ENCODE data around the gene TVP23C. TPM values are rescaled to one million over a fixed set of nuclear protein-coding genes. Genes with fewer than 3 reads are reported as not detected.
"Not testable (repeated sequence)": the region's sequence is repeated elsewhere in the genome, so short reads cannot be mapped to it uniquely, and the experiment has no call there.

TVP23C gene
- total RNA-seq, 8 experiments from 2014 or later: 10.4 to 60.5 (median 23.0) TPM

GRCh38 chr17:15558403-15559105 is 4.7 kb downstream of the TVP23C start:
- H3K4me1 ChIP-seq (replicated peaks in 1 of 2); H3K4me3 ChIP-seq; H3K27ac ChIP-seq; ATAC-seq (replicated peaks in 6 of 8); in situ Hi-C loops (cut with MboI; ENCODE audit: low pct_unique_long_range_greater_than_20kb in 2 of 9, low sequenced_read_pairs in 9 of 9, unreplicated experiment in 9 of 9): not testable (repeated sequence)
- no CpG with 5 or more reads among the region's 5 CpGs for WGBS, 10 experiments

- peak in 2 of 8 experiments; percentile 9 to 29 for ATAC-seq (replicated peaks in 6 of 8)
- H3K4me1 ChIP-seq (replicated peaks in 1 of 2); in situ Hi-C loops (cut with MboI; ENCODE audit: low pct_unique_long_range_greater_than_20kb in 2 of 9, low sequenced_read_pairs in 9 of 9, unreplicated experiment in 9 of 9); H3K27ac ChIP-seq; H3K4me3 ChIP-seq: not testable (repeated sequence)
- WGBS, 10 experiments: no CpG with 5 or more reads among the region's 5 CpGs
These were observed 5.9 kb downstream of the TVP23C start for GRCh38 chr17:15557334-15557832.

GRCh38 chr17:15552932-15553331 is 10.4 kb downstream of the TVP23C start:
- no CpG with 5 or more reads among the region's 1 CpG for whole genome bisulfite sequencing, 10 experiments

GRCh38 chr17:15549552-15549951 is 13.7 kb downstream of the TVP23C start:
- H3K4me1 ChIP-seq (replicated peaks in 1 of 2); H3K27ac ChIP-seq; H3K4me3 ChIP-seq; in situ Hi-C loops (cut with MboI; ENCODE audit: low pct_unique_long_range_greater_than_20kb in 2 of 9, low sequenced_read_pairs in 9 of 9, unreplicated experiment in 9 of 9): not testable (repeated sequence)
- 0 to 86% (median 67%) methylated on average over 1 to 3 of the region's 3 CpGs; no CpG with 5 or more reads in 1 of the 10 experiments for WGBS, 10 experiments
- ATAC-seq (replicated peaks in 6 of 8): peak in 1 of 8 experiments; percentile 23

More at GRCh38 chr17:15552932-15553331, 10.4 kb downstream of the TVP23C start:
- H3K4me3 ChIP-seq; in situ Hi-C loops (cut with MboI; ENCODE audit: low pct_unique_long_range_greater_than_20kb in 2 of 9, low sequenced_read_pairs in 9 of 9, unreplicated experiment in 9 of 9); H3K4me1 ChIP-seq (replicated peaks in 1 of 2); H3K27ac ChIP-seq: not testable (repeated sequence)
- peak in 3 of 8 experiments; percentile 62 to 68 (median 67) for ATAC-seq (replicated peaks in 6 of 8)

GRCh38 chr17:15546604-15547003 is 16.7 kb downstream of the TVP23C start:
- in situ Hi-C loops (cut with MboI; ENCODE audit: low pct_unique_long_range_greater_than_20kb in 2 of 9, low sequenced_read_pairs in 9 of 9, unreplicated experiment in 9 of 9): not testable (repeated sequence)
- WGBS, 10 experiments: no CpG with 5 or more reads among the region's 2 CpGs

GRCh38 chr17:15540371-15541219 is 22.7 kb downstream of the TVP23C start:
- H3K27ac ChIP-seq; H3K4me3 ChIP-seq; ATAC-seq (replicated peaks in 6 of 8); H3K4me1 ChIP-seq (replicated peaks in 1 of 2); in situ Hi-C loops (cut with MboI; ENCODE audit: low pct_unique_long_range_greater_than_20kb in 2 of 9, low sequenced_read_pairs in 9 of 9, unreplicated experiment in 9 of 9): not testable (repeated sequence)
- no CpG with 5 or more reads among the region's 8 CpGs for WGBS, 10 experiments

More at GRCh38 chr17:15546604-15547003, 16.7 kb downstream of the TVP23C start:
- H3K4me1 ChIP-seq (replicated peaks in 1 of 2); H3K4me3 ChIP-seq; H3K27ac ChIP-seq: not testable (repeated sequence)
- peak in 3 of 8 experiments; percentile 52 to 56 (median 56) for ATAC-seq (replicated peaks in 6 of 8)

GRCh38 chr17:15533122-15533521 is 30.2 kb downstream of the TVP23C start:
- H3K4me3 ChIP-seq; in situ Hi-C loops (cut with MboI; ENCODE audit: low pct_unique_long_range_greater_than_20kb in 2 of 9, low sequenced_read_pairs in 9 of 9, unreplicated experiment in 9 of 9); H3K4me1 ChIP-seq (replicated peaks in 1 of 2); H3K27ac ChIP-seq: not testable (repeated sequence)
- WGBS, 10 experiments: 40 to 100% (median 57%) methylated on average over 1 of the region's 3 CpGs; no CpG with 5 or more reads in 7 of the 10 experiments
- peak in 3 of 8 experiments; percentile 24 to 96 (median 72) for ATAC-seq (replicated peaks in 6 of 8)

- H3K4me1 ChIP-seq (replicated peaks in 1 of 2); H3K4me3 ChIP-seq; in situ Hi-C loops (cut with MboI; ENCODE audit: low pct_unique_long_range_greater_than_20kb in 2 of 9, low sequenced_read_pairs in 9 of 9, unreplicated experiment in 9 of 9); H3K27ac ChIP-seq: not testable (repeated sequence)
- 30 to 100% (median 60%) methylated on average over 1 to 4 of the region's 8 CpGs for WGBS, 10 experiments
- peak in 5 of 8 experiments; percentile 38 to 94 (median 84) for ATAC-seq (replicated peaks in 6 of 8)
These were observed 36.7 kb downstream of the TVP23C start for GRCh38 chr17:15526292-15527218.

GRCh38 chr17:15524990-15525985 is 38.0 kb downstream of the TVP23C start:
- WGBS, 10 experiments: 56 to 89% (median 70%) methylated on average over 2 to 7 of the region's 12 CpGs; no CpG with 5 or more reads in 6 of the 10 experiments
- ATAC-seq (replicated peaks in 6 of 8); H3K27ac ChIP-seq: not testable (repeated sequence)

GRCh38 chr17:15516150-15516549 is 47.1 kb downstream of the TVP23C start:
- Histone ChIP-seq H3K4me1 (replicated peaks in 1 of 2) (peaks cover 0 to 3% of the 10 kb centered on the region in 2 donors), H3K4me3 (no peak overlapping the region), H3K27ac (no peak overlapping the region)
- 63 to 100% (median 93%) methylated on average over 2 to 5 of the region's 8 CpGs; no CpG with 5 or more reads in 3 of the 10 experiments for WGBS, 10 experiments
- in situ Hi-C loops (cut with MboI; ENCODE audit: low pct_unique_long_range_greater_than_20kb in 2 of 9, low sequenced_read_pairs in 9 of 9, unreplicated experiment in 9 of 9): loop anchor here in 2 of 9 experiments (25.0 kb wide), 2 partner anchors 104 to 254 kb away; partner anchors contain the start of gene PMP22 (in 1 of the 2)
- ATAC-seq (replicated peaks in 6 of 8): no peak

More at GRCh38 chr17:15524990-15525985, 38.0 kb downstream of the TVP23C start:
- not testable (repeated sequence) for H3K4me3 ChIP-seq; H3K4me1 ChIP-seq (replicated peaks in 1 of 2)
- in situ Hi-C loops (cut with MboI; ENCODE audit: low pct_unique_long_range_greater_than_20kb in 2 of 9, low sequenced_read_pairs in 9 of 9, unreplicated experiment in 9 of 9): loop anchor here in 2 of 9 experiments (25.0 kb wide), 2 partner anchors 113 to 263 kb away; partner anchors contain the start of gene PMP22 (in 1 of the 2)

- WGBS, 10 experiments: 55 to 100% (median 84%) methylated on average over 2 of the region's 2 CpGs; no CpG with 5 or more reads in 3 of the 10 experiments
- peaks cover 0 to 3% of the 10 kb centered on the region in 2 donors for H3K4me1 ChIP-seq (replicated peaks in 1 of 2)
- no peak overlapping the region for H3K27ac ChIP-seq
- in situ Hi-C loops (cut with MboI; ENCODE audit: low pct_unique_long_range_greater_than_20kb in 2 of 9, low sequenced_read_pairs in 9 of 9, unreplicated experiment in 9 of 9): loop anchor here in 2 of 9 experiments (25.0 kb wide), 2 partner anchors 102 to 252 kb away; partner anchors contain the start of gene PMP22 (in 1 of the 2)
- no peak overlapping the region for H3K4me3 ChIP-seq
- ATAC-seq (replicated peaks in 6 of 8): no peak
These were observed 48.8 kb downstream of the TVP23C start for GRCh38 chr17:15514469-15514868.
